K562 (cell line): ENCODE measurements around the gene ZFYVE27. TPM values are rescaled to one million over a fixed set of nuclear protein-coding genes. Genes with fewer than 3 reads are reported as not detected.

ENCODE experiments used
- ATF7 ChIP-seq: fragments of 450-650 bp; IDR thresholded peaks from 2 replicates; pipeline ENCODE4 v1.7.1; 2014; ENCODE audit warnings: mild to moderate bottlenecking, moderate library complexity
- CBFA2T3 ChIP-seq: fragments of 450-650 bp; IDR thresholded peaks from 2 replicates; pipeline ENCODE4 v1.6.1; 2017
- GTF2E2 ChIP-seq: fragments of 200-800 bp; sonication (Bioruptor generic); IDR thresholded peaks from 2 replicates; pipeline ENCODE4 v1.6.1; 2016; ENCODE audit warnings: missing genetic modification characterization, missing compliant biosample characterization
- HIVEP1 ChIP-seq: fragments of 250-450 bp; sonication (Bioruptor Pico); IDR thresholded peaks from 2 replicates; pipeline ENCODE4 v1.4.0; 2020; ENCODE audit warnings: mild to moderate bottlenecking
- HOXB6 ChIP-seq: fragments of 250-450 bp; sonication (Bioruptor Pico); IDR thresholded peaks from 2 replicates; pipeline ENCODE4 v1.5.1; 2022; ENCODE audit warnings: mild to moderate bottlenecking, borderline replicate concordance
- KAT2B ChIP-seq: IDR thresholded peaks from one replicate; pipeline ENCODE4 v1.6.1; 2012; ENCODE audit warnings: low read depth, mild to moderate bottlenecking, control low read depth, inconsistent platforms, low read length, moderate library complexity
- MCM5 ChIP-seq: fragments of 450-650 bp; IDR thresholded peaks from 2 replicates; pipeline ENCODE4 v1.6.1; 2016; ENCODE audit warnings: low read depth
- MLX ChIP-seq, 2 experiments: fragments of 450-650 bp in 1 of 2; sonication (generic) in 1 of 2; formaldehyde crosslinking; conservative IDR thresholded peaks; 2 replicates each; pipeline versions ENCODE4 v1.4.0 to v1.8.1; 2020 to 2022; ENCODE audit warnings: mild to moderate bottlenecking in 1 of 2, missing genetic modification reagents in 1 of 2
- NFE2L1 ChIP-seq: fragments of 450-650 bp; IDR thresholded peaks from 2 replicates; pipeline ENCODE4 v1.6.1; 2016; ENCODE audit warnings: missing genetic modification characterization, low read depth, mild to moderate bottlenecking, missing compliant biosample characterization, moderate library complexity, borderline replicate concordance
- NFIC ChIP-seq: fragments of 450-650 bp; IDR thresholded peaks from 2 replicates; pipeline ENCODE4 v1.6.1; 2017; ENCODE audit warnings: mild to moderate bottlenecking, inconsistent platforms
- RBM17 ChIP-seq: fragments of 200-400 bp; formaldehyde crosslinking; IDR thresholded peaks from 2 replicates; pipeline ENCODE4 v1.6.1; 2017; ENCODE audit warnings: low read depth, mild to moderate bottlenecking, low read length, borderline replicate concordance
- TAL1 ChIP-seq: fragments of 450-650 bp; IDR thresholded peaks from 2 replicates; pipeline ENCODE4 v1.6.1; 2016; ENCODE audit warnings: mild to moderate bottlenecking
- TFAP4 ChIP-seq: sonication (generic); formaldehyde crosslinking; IDR thresholded peaks from 2 replicates; pipeline ENCODE4 v1.8.0; 2022; ENCODE audit warnings: missing genetic modification reagents, mild to moderate bottlenecking, moderate library complexity, borderline replicate concordance
- TSHZ1 ChIP-seq: fragments of 250-450 bp; sonication (Bioruptor Pico); IDR thresholded peaks from 2 replicates; pipeline ENCODE4 v1.4.0; 2020; ENCODE audit warnings: mild to moderate bottlenecking, moderate library complexity
- ZNF23 ChIP-seq: fragments of 250-450 bp; sonication (Bioruptor Pico); IDR thresholded peaks from 2 replicates; pipeline ENCODE4 v1.4.0; 2020; ENCODE audit warnings: mild to moderate bottlenecking
- ZNF3 ChIP-seq: fragments of 250-450 bp; sonication (Bioruptor Pico); IDR thresholded peaks from 2 replicates; pipeline ENCODE4 v1.5.0; 2021; ENCODE audit warnings: mild to moderate bottlenecking, moderate library complexity
- ZNF655 ChIP-seq: fragments of 250-450 bp; sonication (Bioruptor Pico); IDR thresholded peaks from 2 replicates; pipeline ENCODE4 v1.5.0; 2021
- ZNF778 ChIP-seq: fragments of 450-650 bp; formaldehyde crosslinking; IDR thresholded peaks from 2 replicates; pipeline ENCODE4 v1.4.0; 2020; ENCODE audit warnings: mild to moderate bottlenecking, moderate library complexity
- polyA plus RNA-seq, 8 experiments: library from polyadenylated mRNA; depleted of rRNA in 4 of 8; stranded (reverse) in 5 of 8; unstranded in 3 of 8; fragments of >200 nt; fragmentation: Nextera tagmentation in 2 of 8; fragmentation: Illumina TruSeq in 1 of 8; extraction: Ambion mirVana in 2 of 8; extraction: Trizol in 1 of 8; gene quantifications; 2 replicates each; pipeline versions ENCODE4 v1.2.1 to v1.2.3, GENCODE V29; 2011 to 2014; ENCODE audit warnings: inconsistent platforms in 1 of 8, missing spikeins in 1 of 8
- total RNA-seq, 7 experiments: library from RNA; depleted of rRNA in 6 of 7; stranded (reverse); fragments of >200 nt in 6 of 7; fragmentation: Illumina TruSeq in 2 of 7; extraction: Trizol in 2 of 7; gene quantifications; 2 replicates each; pipeline versions ENCODE4 v1.2.1 to v1.2.3, GENCODE V29; 2011 to 2021; ENCODE audit warnings: low replicate concordance in 1 of 7
- TF ChIP-seq, protein P1 (sequence below): fragments of 450-650 bp; IDR thresholded peaks from 2 replicates; pipeline ENCODE4 v1.6.1; 2016; ENCODE audit warnings: missing biosample characterization, missing genetic modification characterization
- TF ChIP-seq, protein P2 (sequence below): IDR thresholded peaks from 2 replicates; pipeline ENCODE4 v1.6.1; 2014; ENCODE audit warnings: antibody characterized with exemption

The ZFYVE27 gene
- total and polyA plus RNA-seq, 9 of the 15 experiments (the other 6 are each of a cell fraction or from before 2014, with no cell fraction given), result 0.81 to 21.9 (median 15.3) TPM

DNA sequence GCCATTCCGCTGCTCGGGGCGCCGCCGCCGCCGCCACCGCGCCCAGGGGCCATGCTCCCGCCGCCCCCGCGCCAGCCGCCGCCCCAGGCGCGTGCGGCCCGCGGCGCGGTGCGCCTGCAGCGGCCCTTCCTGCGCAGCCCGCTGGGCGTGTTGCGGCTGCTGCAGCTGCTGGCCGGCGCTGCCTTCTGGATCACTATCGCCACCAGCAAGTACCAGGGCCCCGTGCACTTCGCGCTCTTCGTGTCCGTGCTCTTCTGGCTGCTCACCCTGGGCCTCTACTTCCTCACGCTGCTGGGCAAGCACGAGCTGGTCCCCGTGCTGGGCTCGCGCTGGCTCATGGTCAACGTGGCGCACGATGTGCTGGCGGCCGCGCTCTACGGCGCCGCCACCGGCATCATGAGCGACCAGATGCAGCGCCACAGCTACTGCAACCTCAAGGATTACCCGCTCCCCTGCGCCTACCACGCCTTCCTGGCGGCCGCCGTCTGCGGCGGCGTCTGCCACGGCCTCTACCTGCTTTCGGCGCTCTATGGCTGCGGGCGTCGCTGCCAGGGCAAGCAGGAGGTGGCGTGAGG is 23.0 kb upstream of the ZFYVE27 start (continued):
- TF ChIP-seq TSHZ1 (CRISPR knock-in tag), result no peak
- TF ChIP-seq GTF2E2, result no peak
- no peak for TF ChIP-seq ZNF3
- no peak for TF ChIP-seq ATF7
- TF ChIP-seq ZNF778 (CRISPR knock-in tag), result no peak
- peak; percentile 43; the same call in 1 of the 2 replicates for TF ChIP-seq TFAP4 (CRISPR knock-in tag)
- TF ChIP-seq, protein P1, sequence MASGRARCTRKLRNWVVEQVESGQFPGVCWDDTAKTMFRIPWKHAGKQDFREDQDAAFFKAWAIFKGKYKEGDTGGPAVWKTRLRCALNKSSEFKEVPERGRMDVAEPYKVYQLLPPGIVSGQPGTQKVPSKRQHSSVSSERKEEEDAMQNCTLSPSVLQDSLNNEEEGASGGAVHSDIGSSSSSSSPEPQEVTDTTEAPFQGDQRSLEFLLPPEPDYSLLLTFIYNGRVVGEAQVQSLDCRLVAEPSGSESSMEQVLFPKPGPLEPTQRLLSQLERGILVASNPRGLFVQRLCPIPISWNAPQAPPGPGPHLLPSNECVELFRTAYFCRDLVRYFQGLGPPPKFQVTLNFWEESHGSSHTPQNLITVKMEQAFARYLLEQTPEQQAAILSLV (tag), result no peak
- TF ChIP-seq NFIC, result 0 out of 2 replicates have a peak, but pooled peaks have one; percentile 19
- TF ChIP-seq HIVEP1, result peak; percentile 45; the same call in 1 of the 2 replicates
- no peak for TF ChIP-seq ZNF23 (CRISPR knock-in tag)
- no peak for TF ChIP-seq KAT2B
- no peak for TF ChIP-seq NFE2L1 (tag)
- TF ChIP-seq HOXB6 (CRISPR knock-in tag), result no peak
- no peak for TF ChIP-seq TAL1
- TF ChIP-seq MLX (CRISPR knock-in tag; conservative IDR thresholded peaks at IDR 0.05), result no peak
- TF ChIP-seq ZNF655 (CRISPR knock-in tag), result no peak
- TF ChIP-seq, protein P2, sequence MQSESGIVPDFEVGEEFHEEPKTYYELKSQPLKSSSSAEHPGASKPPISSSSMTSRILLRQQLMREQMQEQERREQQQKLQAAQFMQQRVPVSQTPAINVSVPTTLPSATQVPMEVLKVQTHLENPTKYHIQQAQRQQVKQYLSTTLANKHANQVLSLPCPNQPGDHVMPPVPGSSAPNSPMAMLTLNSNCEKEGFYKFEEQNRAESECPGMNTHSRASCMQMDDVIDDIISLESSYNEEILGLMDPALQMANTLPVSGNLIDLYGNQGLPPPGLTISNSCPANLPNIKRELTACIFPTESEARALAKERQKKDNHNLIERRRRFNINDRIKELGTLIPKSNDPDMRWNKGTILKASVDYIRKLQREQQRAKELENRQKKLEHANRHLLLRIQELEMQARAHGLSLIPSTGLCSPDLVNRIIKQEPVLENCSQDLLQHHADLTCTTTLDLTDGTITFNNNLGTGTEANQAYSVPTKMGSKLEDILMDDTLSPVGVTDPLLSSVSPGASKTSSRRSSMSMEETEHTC, result no peak
- no peak for TF ChIP-seq MCM5
- no peak for TF ChIP-seq CBFA2T3
- no peak for TF ChIP-seq RBM17
